ENCODE measurements around the gene ARGFX.
A peak's percentile ranks its signal among the peaks of the same experiment; 100 is the strongest.

Gene ARGFX

GRCh38 chr3:121552797-121553196 is 15.0 kb upstream of the ARGFX start:
- H3F3A ChIP-seq (ENCODE audit: insufficient read depth), result peaks cover 15% of the 10 kb centered on the region
- no peaks in the 10 kb centered on the region for H3K79me2 ChIP-seq (ENCODE audit: insufficient read depth, low read length)
- no peaks in the 10 kb centered on the region for H4K20me1 ChIP-seq (ENCODE audit: low read depth, low read length)
- H3K9me3 ChIP-seq (ENCODE audit: insufficient read depth, low read length), result no peaks in the 10 kb centered on the region
- no peak overlapping the region for H3K9ac ChIP-seq (ENCODE audit: low read length)
- TF ChIP-seq EZH2phosphoT487 (conservative IDR thresholded peaks at IDR 0.05; ENCODE audit: low read length) (no peak), CTCF (IDR thresholded peaks at IDR 0.05; ENCODE audit: insufficient read depth, low read length, poor library complexity, severe bottlenecking) (no peak)
- no peaks in the 10 kb centered on the region for H3K27me3 ChIP-seq (ENCODE audit: low read length)
- no peak overlapping the region for H3K4me2 ChIP-seq (ENCODE audit: low read depth, low read length, poor library complexity, severe bottlenecking)
- peak overlapping the region; percentile 29 for H2AFZ ChIP-seq (ENCODE audit: low read depth, low read length, severe bottlenecking)
- no peaks in the 10 kb centered on the region for H3K36me3 ChIP-seq (ENCODE audit: low read length)
- no peak overlapping the region for H3K4me3 ChIP-seq (ENCODE audit: insufficient read depth, low read length, poor library complexity, severe bottlenecking)
- no peak overlapping the region for H3K27ac ChIP-seq (ENCODE audit: low read depth, low read length)
- no peaks in the 10 kb centered on the region for H3K9me2 ChIP-seq (replicated peaks; ENCODE audit: insufficient read depth, low read length)

GRCh38 chr3:121557426-121557934 is 10.3 kb upstream of the ARGFX start:
- no peaks in the 10 kb centered on the region for H3K27me3 ChIP-seq (ENCODE audit: low read length)
- no peak overlapping the region for H2AFZ ChIP-seq (ENCODE audit: low read depth, low read length, severe bottlenecking)
- no peak overlapping the region for H3K27ac ChIP-seq (ENCODE audit: low read depth, low read length)
- H4K20me1 ChIP-seq (ENCODE audit: low read depth, low read length), result no peaks in the 10 kb centered on the region
- no peaks in the 10 kb centered on the region for H3K9me3 ChIP-seq (ENCODE audit: insufficient read depth, low read length)
- TF ChIP-seq EZH2phosphoT487 (conservative IDR thresholded peaks at IDR 0.05; ENCODE audit: low read length) (no peak), CTCF (IDR thresholded peaks at IDR 0.05; ENCODE audit: insufficient read depth, low read length, poor library complexity, severe bottlenecking) (no peak)
- no peak overlapping the region for H3K4me2 ChIP-seq (ENCODE audit: low read depth, low read length, poor library complexity, severe bottlenecking)
- H3K9me2 ChIP-seq (replicated peaks; ENCODE audit: insufficient read depth, low read length), result no peaks in the 10 kb centered on the region
- H3F3A ChIP-seq (ENCODE audit: insufficient read depth), result no peaks in the 10 kb centered on the region
- no peaks in the 10 kb centered on the region for H3K79me2 ChIP-seq (ENCODE audit: insufficient read depth, low read length)
- no peaks in the 10 kb centered on the region for H3K36me3 ChIP-seq (ENCODE audit: low read length)
- no peak overlapping the region for H3K4me3 ChIP-seq (ENCODE audit: insufficient read depth, low read length, poor library complexity, severe bottlenecking)
- H3K9ac ChIP-seq (ENCODE audit: low read length), result no peak overlapping the region

GRCh38 chr3:121562148-121562547 is 5.6 kb upstream of the ARGFX start:
- Histone ChIP-seq H3K4me2 (ENCODE audit: low read depth, low read length, poor library complexity, severe bottlenecking) (no peak overlapping the region), H3K27me3 (ENCODE audit: low read length) (no peaks in the 10 kb centered on the region), H3K9ac (ENCODE audit: low read length) (no peak overlapping the region), H3K79me2 (ENCODE audit: insufficient read depth, low read length) (no peaks in the 10 kb centered on the region), H2AFZ (ENCODE audit: low read depth, low read length, severe bottlenecking) (no peak overlapping the region), H3K36me3 (ENCODE audit: low read length) (no peaks in the 10 kb centered on the region), H3K9me3 (ENCODE audit: insufficient read depth, low read length) (no peaks in the 10 kb centered on the region), H3K9me2 (replicated peaks; ENCODE audit: insufficient read depth, low read length) (no peaks in the 10 kb centered on the region), H3K27ac (ENCODE audit: low read depth, low read length) (no peak overlapping the region), H4K20me1 (ENCODE audit: low read depth, low read length) (no peaks in the 10 kb centered on the region), H3K4me3 (ENCODE audit: insufficient read depth, low read length, poor library complexity, severe bottlenecking) (no peak overlapping the region), H3F3A (ENCODE audit: insufficient read depth) (no peaks in the 10 kb centered on the region)
- TF ChIP-seq EZH2phosphoT487 (conservative IDR thresholded peaks at IDR 0.05; ENCODE audit: low read length) (no peak), CTCF (IDR thresholded peaks at IDR 0.05; ENCODE audit: insufficient read depth, low read length, poor library complexity, severe bottlenecking) (no peak)

Measured in SU-DHL-6 (cell line).